T-helper 1 cell treated with Interleukin-12 subunit alpha and Interleukin-12 subunit beta and Interleukin-4 antibody, amounts not matched to agents 30 μg/mL and 1 μg/mL, for 36 hours (primary cell): ENCODE results near the gene UTF1.

Source experiments
- H3K27ac Mint-ChIP-seq: one replicate; pipeline ENCODE4 v1.8.0; 2021; ENCODE audit warnings: mild to moderate bottlenecking, mixed read lengths
- H3K27me3 Mint-ChIP-seq: one replicate; pipeline ENCODE4 v1.8.0; 2021; ENCODE audit warnings: low read depth, mixed read lengths
- H3K36me3 Mint-ChIP-seq: one replicate; pipeline ENCODE4 v1.8.0; 2021; ENCODE audit warnings: low read depth, mixed read lengths
- H3K4me1 Mint-ChIP-seq: one replicate; pipeline ENCODE4 v1.8.0; 2021; ENCODE audit warnings: low read depth, mixed read lengths
- H3K4me3 Mint-ChIP-seq: one replicate; pipeline ENCODE4 v1.8.0; 2021; ENCODE audit warnings: mild to moderate bottlenecking, moderate library complexity, mixed read lengths
- H3K9me3 Mint-ChIP-seq: one replicate; pipeline ENCODE4 v1.8.0; 2021; ENCODE audit warnings: mixed read lengths

UTF1 gene

GRCh38 chr10:133201151-133201947 lies 28.7 kb upstream of the UTF1 start:
- Mint-ChIP-seq H3K36me3 (no peaks in the 10 kb centered on the region), H3K27ac (no peak overlapping the region), H3K9me3 (no peaks in the 10 kb centered on the region), H3K4me3 (no peak overlapping the region), H3K4me1 (no peaks in the 10 kb centered on the region), H3K27me3 (no peaks in the 10 kb centered on the region)

- no peaks in the 10 kb centered on the region for H3K4me1 Mint-ChIP-seq
- no peaks in the 10 kb centered on the region for H3K9me3 Mint-ChIP-seq
- no peak overlapping the region for H3K4me3 Mint-ChIP-seq
- no peaks in the 10 kb centered on the region for H3K36me3 Mint-ChIP-seq
- no peak overlapping the region for H3K27ac Mint-ChIP-seq
- H3K27me3 Mint-ChIP-seq = no peaks in the 10 kb centered on the region
These were observed 27.9 kb upstream of the UTF1 start for GRCh38 chr10:133201948-133202725.

- Mint-ChIP-seq H3K27ac (no peak overlapping the region), H3K4me3 (no peak overlapping the region), H3K4me1 (no peaks in the 10 kb centered on the region), H3K9me3 (no peaks in the 10 kb centered on the region), H3K36me3 (no peaks in the 10 kb centered on the region), H3K27me3 (no peaks in the 10 kb centered on the region)
These were observed 27.0 kb upstream of the UTF1 start for GRCh38 chr10:133202778-133203651.

GRCh38 chr10:133203652-133204195 lies 26.3 kb upstream of the UTF1 start:
- no peaks in the 10 kb centered on the region for H3K9me3 Mint-ChIP-seq
- H3K36me3 Mint-ChIP-seq = no peaks in the 10 kb centered on the region
- no peaks in the 10 kb centered on the region for H3K4me1 Mint-ChIP-seq
- no peak overlapping the region for H3K4me3 Mint-ChIP-seq
- no peaks in the 10 kb centered on the region for H3K27me3 Mint-ChIP-seq
- no peak overlapping the region for H3K27ac Mint-ChIP-seq

GRCh38 chr10:133204226-133205015 lies 25.6 kb upstream of the UTF1 start:
- H3K9me3 Mint-ChIP-seq = no peaks in the 10 kb centered on the region
- no peaks in the 10 kb centered on the region for H3K27me3 Mint-ChIP-seq
- no peak overlapping the region for H3K27ac Mint-ChIP-seq
- H3K4me3 Mint-ChIP-seq = no peak overlapping the region
- H3K36me3 Mint-ChIP-seq = no peaks in the 10 kb centered on the region
- H3K4me1 Mint-ChIP-seq = no peaks in the 10 kb centered on the region

- Mint-ChIP-seq H3K36me3 (no peaks in the 10 kb centered on the region), H3K27ac (no peak overlapping the region), H3K4me3 (no peak overlapping the region), H3K4me1 (no peaks in the 10 kb centered on the region), H3K9me3 (no peaks in the 10 kb centered on the region), H3K27me3 (no peaks in the 10 kb centered on the region)
These were observed 24.9 kb upstream of the UTF1 start for GRCh38 chr10:133205146-133205545.

- Mint-ChIP-seq H3K36me3 (no peaks in the 10 kb centered on the region), H3K27me3 (no peaks in the 10 kb centered on the region), H3K4me3 (no peak overlapping the region), H3K27ac (no peak overlapping the region), H3K9me3 (no peaks in the 10 kb centered on the region), H3K4me1 (peaks cover 2% of the 10 kb centered on the region)
These were observed 23.5 kb upstream of the UTF1 start for GRCh38 chr10:133206356-133207040.

GRCh38 chr10:133207041-133207600 lies 22.9 kb upstream of the UTF1 start:
- Mint-ChIP-seq H3K9me3 (no peaks in the 10 kb centered on the region), H3K27me3 (no peaks in the 10 kb centered on the region), H3K27ac (no peak overlapping the region), H3K36me3 (no peaks in the 10 kb centered on the region), H3K4me3 (no peak overlapping the region), H3K4me1 (peaks cover 2% of the 10 kb centered on the region)

- H3K27me3 Mint-ChIP-seq = no peaks in the 10 kb centered on the region
- H3K4me1 Mint-ChIP-seq = peaks cover 2% of the 10 kb centered on the region
- H3K27ac Mint-ChIP-seq = no peak overlapping the region
- no peak overlapping the region for H3K4me3 Mint-ChIP-seq
- no peaks in the 10 kb centered on the region for H3K9me3 Mint-ChIP-seq
- H3K36me3 Mint-ChIP-seq = no peaks in the 10 kb centered on the region
These were observed 22.4 kb upstream of the UTF1 start for GRCh38 chr10:133207627-133208026.

GRCh38 chr10:133208466-133208865 lies 21.6 kb upstream of the UTF1 start:
- Mint-ChIP-seq H3K9me3 (no peaks in the 10 kb centered on the region), H3K27ac (no peak overlapping the region), H3K27me3 (no peaks in the 10 kb centered on the region), H3K4me1 (peaks cover 2% of the 10 kb centered on the region), H3K4me3 (no peak overlapping the region), H3K36me3 (no peaks in the 10 kb centered on the region)

GRCh38 chr10:133209117-133209516 lies 20.9 kb upstream of the UTF1 start:
- no peaks in the 10 kb centered on the region for H3K27me3 Mint-ChIP-seq
- no peaks in the 10 kb centered on the region for H3K36me3 Mint-ChIP-seq

GRCh38 chr10:133209641-133210040 lies 20.4 kb upstream of the UTF1 start:
- Mint-ChIP-seq H3K27ac (no peak overlapping the region), H3K36me3 (no peaks in the 10 kb centered on the region), H3K4me1 (peaks cover 2% of the 10 kb centered on the region), H3K4me3 (no peak overlapping the region), H3K9me3 (no peaks in the 10 kb centered on the region), H3K27me3 (no peaks in the 10 kb centered on the region)

More at GRCh38 chr10:133209117-133209516, 20.9 kb upstream of the UTF1 start:
- H3K4me1 Mint-ChIP-seq = peaks cover 2% of the 10 kb centered on the region
- no peak overlapping the region for H3K4me3 Mint-ChIP-seq
- H3K9me3 Mint-ChIP-seq = no peaks in the 10 kb centered on the region
- H3K27ac Mint-ChIP-seq = no peak overlapping the region
